ENCODE measurements around the gene UBXN6.

The UBXN6 gene

GRCh38 chr19:4402171-4403004 lies 55.2 kb downstream of the UBXN6 start, which contains the start of gene CHAF1A:
Gene CHAF1A (plus strand): TSS chr19:4402640. CDS start chr19:4402763, 123 bp downstream.
- peak; percentile 99 for DNase-seq

DNA sequence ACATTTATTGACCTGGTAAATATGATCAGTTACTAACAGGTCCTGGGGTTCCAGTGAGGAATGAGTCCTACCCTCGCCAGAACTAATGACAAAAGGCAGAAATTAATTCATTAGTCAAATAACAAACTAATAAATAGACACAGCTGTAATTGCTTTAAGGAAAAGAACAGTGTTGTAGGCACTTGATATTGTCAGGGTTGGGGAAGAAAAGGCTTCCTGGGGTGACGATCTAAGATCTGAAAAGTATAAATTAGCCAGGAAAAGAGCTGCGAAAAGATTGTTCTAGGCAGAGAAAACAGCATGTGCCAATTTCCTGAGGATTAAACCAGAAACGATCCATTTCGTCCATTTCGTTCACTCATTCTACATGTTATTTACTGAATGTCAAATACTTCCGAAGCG lies 55.8 kb downstream of the UBXN6 start:
- DNase-seq = no peak

- peak; percentile 83 for DNase-seq
Observed at GRCh38 chr19:4400135-4400936, 57.3 kb downstream of the UBXN6 start, which contains the start of gene SH3GL1. Gene SH3GL1 (minus strand): TSS chr19:4400547. CDS start chr19:4400368, 179 bp downstream.

DNA sequence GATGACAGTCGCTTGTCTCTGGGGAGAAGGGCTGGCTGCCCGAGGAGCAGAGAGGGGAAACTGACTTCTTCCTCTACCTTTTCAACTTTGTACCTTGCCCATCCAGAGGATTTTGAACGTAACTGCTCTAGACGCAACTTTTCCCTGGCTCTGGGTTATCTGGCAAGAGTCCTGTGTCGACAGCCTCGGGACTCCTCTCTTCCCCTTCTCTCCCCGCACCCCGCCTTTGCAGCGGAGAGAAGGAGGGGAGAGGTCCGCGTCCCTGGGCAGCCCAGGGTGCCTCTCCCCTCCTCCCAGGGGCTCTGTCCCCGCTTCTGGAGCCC lies 57.8 kb downstream of the UBXN6 start:
- DNase-seq = no peak

- DNase-seq = no peak
Observed at GRCh38 chr19:4396949-4397783, 60.4 kb downstream of the UBXN6 start.

All from amniotic stem cell (primary cell).